GM12878 (cell line): ENCODE results near the gene SUGCT. TPM values are rescaled to one million over a fixed set of nuclear protein-coding genes. Genes with fewer than 3 reads are reported as not detected.

Experiments
- ATAC-seq: fragments of 200-7000 bp; cut with Tn5 transposase; 3 replicates; pipeline ENCODE4 v1.9.1; 2020; ENCODE audit warnings: mild to moderate bottlenecking, moderate library complexity
- BruUV-seq: library from RNA; stranded (reverse); fragments of 400-500 nt; replicated peaks from 2 replicates; lab custom pipeline; 2021; lab: Mats Ljungman, UMichigan
- CTCF ChIA-PET: fragments of 300-600 bp; sonication (Branson Sonifier 250); formaldehyde crosslinking; extraction: SDS; loops from one replicate; lab custom pipeline; 2021; ENCODE audit warnings: inconsistent platforms; lab: Yijun Ruan, JAX
- POLR2A ChIA-PET: fragments of 350-600 bp; formaldehyde crosslinking; extraction: SDS; loops from one replicate; lab custom pipeline; 2021; ENCODE audit warnings: inconsistent platforms; lab: Charles Lee
- RAD21 ChIA-PET: fragments of 300-600 bp; sonication (Branson Sonifier 250); formaldehyde crosslinking; loops from one replicate; lab custom pipeline; 2023; ENCODE audit warnings: antibody characterized with exemption; ENCODE audit not compliant: unreplicated experiment; lab: Charles Lee
- SMC1A ChIA-PET: fragments of 300-600 bp; sonication (Branson Sonifier 250); formaldehyde crosslinking; loops from one replicate; lab custom pipeline; 2023; ENCODE audit not compliant: unreplicated experiment, uncharacterized antibody; lab: Charles Lee
- DNase-seq: peaks from one replicate; pipeline ENCODE4 v3.0.0-alpha.2; 2011; ENCODE audit warnings: low read depth, low spot score
- FAIRE-seq: peaks from 3 replicates; lab custom pipeline; 2011; peaks lifted over from hg19 to GRCh38; lab: Jason Lieb, UNC
- H2AFZ ChIP-seq: 2 replicates; pipeline ENCODE4 v1.6.0; 2011; ENCODE audit warnings: low read depth, low read length, control low read depth; ENCODE audit not compliant: control insufficient read depth
- H3K27ac ChIP-seq: 2 replicates; pipeline ENCODE4 v1.5.1; 2011; ENCODE audit warnings: control low read depth; ENCODE audit not compliant: control insufficient read depth, insufficient read depth
- H3K27me3 ChIP-seq, 2 experiments: replicated peaks in 1 of 2; 2 replicates each; pipeline versions ENCODE4 v1.6.0 to v1.6.1; 2011; ENCODE audit warnings: low read length in 1 of 2; ENCODE audit not compliant: control insufficient read depth in 2 of 2, insufficient read depth in 2 of 2
- H3K36me3 ChIP-seq, 2 experiments: 2 replicates each; pipeline ENCODE4 v1.5.1; 2011; ENCODE audit warnings: low read length in 1 of 2; ENCODE audit not compliant: control insufficient read depth in 2 of 2, insufficient read depth in 2 of 2
- H3K4me1 ChIP-seq: 2 replicates; pipeline ENCODE4 v1.6.1; 2011; ENCODE audit warnings: mild to moderate bottlenecking, low read length, moderate library complexity, mixed read lengths; ENCODE audit not compliant: control insufficient read depth, insufficient read depth
- H3K4me2 ChIP-seq: 2 replicates; pipeline ENCODE4 v1.6.0; 2011; ENCODE audit warnings: control low read depth; ENCODE audit not compliant: control insufficient read depth, insufficient read depth
- H3K4me3 ChIP-seq: fragments of 200-600 bp; sonication (generic); 2 replicates; pipeline ENCODE4 v1.5.1; 2016
- H3K79me2 ChIP-seq: 2 replicates; pipeline ENCODE4 v1.6.0; 2011; ENCODE audit warnings: low read length; ENCODE audit not compliant: control insufficient read depth, insufficient read depth
- H3K9ac ChIP-seq: 2 replicates; pipeline ENCODE4 v1.8.0; 2011; ENCODE audit warnings: low read length, control low read depth, mixed read lengths; ENCODE audit not compliant: control insufficient read depth, insufficient read depth
- H3K9me3 ChIP-seq: replicated peaks from 3 replicates; pipeline ENCODE4 v1.5.1; 2011; ENCODE audit warnings: mild to moderate bottlenecking, low read length; ENCODE audit not compliant: control insufficient read depth, insufficient read depth
- H4K20me1 ChIP-seq: 2 replicates; pipeline ENCODE4 v1.6.0; 2011; ENCODE audit not compliant: control insufficient read depth, insufficient read depth
- CHD1 ChIP-seq: IDR thresholded peaks from 2 replicates; pipeline ENCODE4 v1.6.1; 2012; ENCODE audit warnings: low read depth, low read length, improper control_type of control experiment
- EP300 ChIP-seq, 2 experiments: fragments of 150-350 bp in 1 of 2; IDR thresholded peaks; 2 replicates each; pipeline ENCODE4 v1.6.1; 2011 to 2012; ENCODE audit warnings: low read depth in 2 of 2, low read length in 2 of 2, borderline replicate concordance in 1 of 2, improper control_type of control experiment in 1 of 2, inconsistent platforms in 1 of 2; ENCODE audit not compliant: control insufficient read depth in 1 of 2
- FOXK2 ChIP-seq: fragments of 450-650 bp; IDR thresholded peaks from 2 replicates; pipeline ENCODE4 v1.6.1; 2017; ENCODE audit warnings: mild to moderate bottlenecking, moderate library complexity
- IKZF1 ChIP-seq: fragments of 450-650 bp; conservative IDR thresholded peaks from 2 replicates; pipeline ENCODE4 v1.6.1; 2017; ENCODE audit warnings: antibody characterized with exemption, mild to moderate bottlenecking
- MEF2A ChIP-seq: IDR thresholded peaks from 2 replicates; pipeline ENCODE4 v1.6.1; 2011; ENCODE audit warnings: low read depth, mild to moderate bottlenecking, low read length, moderate library complexity; ENCODE audit not compliant: insufficient read depth
- MEF2B ChIP-seq: fragments of 450-650 bp; IDR thresholded peaks from 2 replicates; pipeline ENCODE4 v1.6.1; 2018; ENCODE audit warnings: mild to moderate bottlenecking, moderate library complexity; ENCODE audit not compliant: partially characterized antibody, poor library complexity, severe bottlenecking
- MLLT1 ChIP-seq: fragments of 450-650 bp; IDR thresholded peaks from 2 replicates; pipeline ENCODE4 v1.6.1; 2016; ENCODE audit warnings: mild to moderate bottlenecking
- PRDM15 ChIP-seq: fragments of 450-650 bp; formaldehyde crosslinking; IDR thresholded peaks from 2 replicates; pipeline ENCODE4 v1.4.0; 2020; ENCODE audit warnings: mild to moderate bottlenecking, moderate library complexity
- RELA ChIP-seq: fragments of 450-650 bp; IDR thresholded peaks from 2 replicates; pipeline ENCODE4 v1.8.0; 2014; ENCODE audit warnings: borderline replicate concordance; ENCODE audit not compliant: partially characterized antibody
- SMC3 ChIP-seq: IDR thresholded peaks from 2 replicates; pipeline ENCODE4 v1.6.1; 2011; ENCODE audit warnings: low read length, improper control_type of control experiment, borderline replicate concordance
- TCF3 ChIP-seq: IDR thresholded peaks from 2 replicates; pipeline ENCODE4 v1.6.1; 2012; ENCODE audit warnings: low read depth, mild to moderate bottlenecking, low read length, borderline replicate concordance; ENCODE audit not compliant: insufficient read depth
- ZBTB33 ChIP-seq: fragments of 450-650 bp; IDR thresholded peaks from 2 replicates; pipeline ENCODE4 v1.6.1; 2017; ENCODE audit warnings: mild to moderate bottlenecking
- ZSCAN29 ChIP-seq: fragments of 450-650 bp; IDR thresholded peaks from 2 replicates; pipeline ENCODE4 v1.6.1; 2017; ENCODE audit warnings: mild to moderate bottlenecking, moderate library complexity
- WGBS: methylation state at CpG from one replicate; pipeline ENCODE4 v1.1.6; 2016; ENCODE audit warnings: low lambda C conversion rate; ENCODE audit not compliant: insufficient replicate concordance, insufficient coverage; ENCODE audit errors: missing lambda C conversion rate; 5-methylcytosine and 5-hydroxymethylcytosine counted together
- in situ Hi-C: fragments of 300-500 bp; cut with MboI; formaldehyde crosslinking; loops from 9 replicates; pipeline ENCODE4 v1.14.3; 2018; ENCODE audit warnings: mixed read lengths
- intact Hi-C: fragments of 100-400 bp; cut with micrococcal nuclease; formaldehyde crosslinking; loops from one replicate; pipeline ENCODE4 v1.14.2; 2022; ENCODE audit not compliant: unreplicated experiment
- polyA plus RNA-seq, 11 experiments: library from polyadenylated mRNA; depleted of rRNA in 4 of 11; unstranded in 6 of 11; stranded (reverse) in 5 of 11; fragments of >200 nt; fragmentation: Nextera tagmentation in 4 of 11; fragmentation: Illumina TruSeq in 1 of 11; extraction: Ambion mirVana in 4 of 11; extraction: Trizol in 1 of 11; gene quantifications; 1 replicate in 1 of 11; 2 replicates in 10 of 11; pipeline versions ENCODE4 v1.2.1 to v1.2.3, GENCODE V29; 2011 to 2016; ENCODE audit warnings: inconsistent platforms in 2 of 11, missing spikeins in 2 of 11, low read depth in 1 of 11
- total RNA-seq, 4 experiments: library from RNA; depleted of rRNA in 3 of 4; stranded (reverse); fragments of >200 nt in 3 of 4; fragmentation: Illumina TruSeq in 1 of 4; extraction: Trizol in 1 of 4; gene quantifications; 2 replicates each; pipeline versions ENCODE4 v1.2.1 to v1.2.3, GENCODE V29; 2013 to 2021

Gene SUGCT
- total and polyA plus RNA-seq, 10 of the 15 experiments (the other 5 are each of a cell fraction or from before 2014, with no cell fraction given): 0.08 to 1.2 (median 0.67) TPM; not detected in 1

GRCh38 chr7:40659231-40659630 lies 524.4 kb downstream of the SUGCT start (continued):
- TF ChIP-seq MEF2B (no peak), FOXK2 (no peak)

- 3% methylated on average over 2 of the region's 2 CpGs for WGBS
- ChIA-PET RAD21 (no interaction called here), SMC1A (no interaction called here), POLR2A (no interaction called here), CTCF (no interaction called here)
- no peak for DNase-seq
- Histone ChIP-seq H2AFZ (no peak overlapping the region), H3K4me2 (no peak overlapping the region), H3K4me3 (no peak overlapping the region), H3K27ac (no peak overlapping the region), H4K20me1 (no peaks in the 10 kb centered on the region), H3K9ac (no peak overlapping the region), H3K79me2 (no peaks in the 10 kb centered on the region), H3K9me3 (no peaks in the 10 kb centered on the region), H3K27me3 (no peaks in the 10 kb centered on the region), H3K4me1 (no peaks in the 10 kb centered on the region), H3K36me3 (no peaks in the 10 kb centered on the region)
- BruUV-seq: no TSS peak
- intact Hi-C loops: no loop called here
- no peak for FAIRE-seq
- peak; percentile 45 for ATAC-seq
- in situ Hi-C loops: no loop called here
- TF ChIP-seq RELA (no peak), MLLT1 (no peak), SMC3 (no peak), CHD1 (no peak), EP300 (IDR thresholded peaks at IDR 0.05; ENCODE audit: borderline replicate concordance in 1 of 2, control insufficient read depth in 1 of 2, low read depth in 2 of 2, low read length in 2 of 2) (no peak), ZSCAN29 (no peak), TCF3 (no peak), PRDM15 (CRISPR knock-in tag) (no peak), MEF2A (no peak), IKZF1 (no peak), ZBTB33 (no peak)
These were observed 538.5 kb downstream of the SUGCT start for GRCh38 chr7:40673285-40673684.
